ENCODE measurements around the gene AGBL4. TPM values are rescaled to one million over a fixed set of nuclear protein-coding genes. Genes with fewer than 3 reads are reported as not detected.

AGBL4 gene
- total RNA-seq, 2 donors from 2014 or later: 0.40 to 5.5 TPM

DNA sequence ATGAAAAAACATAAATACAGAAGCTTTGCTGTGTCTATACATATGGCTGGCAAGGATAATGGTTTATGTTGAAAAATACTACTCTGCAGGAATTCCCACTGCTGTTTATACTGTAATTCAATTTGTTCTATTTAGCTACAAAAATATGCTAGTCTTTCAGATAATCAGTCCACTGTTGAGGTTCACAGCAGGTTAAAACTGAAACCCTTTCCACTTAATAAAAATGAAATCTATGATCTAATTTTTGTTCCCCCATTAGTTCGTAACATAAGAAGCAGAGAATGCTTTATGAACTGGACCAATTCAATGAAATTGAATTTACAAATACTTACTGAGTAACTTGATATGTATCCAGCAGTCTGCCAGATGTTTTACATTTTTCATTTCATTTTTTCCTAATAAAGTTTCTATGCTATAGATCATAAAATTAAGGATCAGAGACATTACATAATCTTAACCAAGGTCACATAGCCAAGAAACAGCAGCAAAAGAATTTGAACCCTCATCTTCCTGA lies 887.0 kb downstream of the AGBL4 start:
- TF ChIP-seq, protein P1, sequence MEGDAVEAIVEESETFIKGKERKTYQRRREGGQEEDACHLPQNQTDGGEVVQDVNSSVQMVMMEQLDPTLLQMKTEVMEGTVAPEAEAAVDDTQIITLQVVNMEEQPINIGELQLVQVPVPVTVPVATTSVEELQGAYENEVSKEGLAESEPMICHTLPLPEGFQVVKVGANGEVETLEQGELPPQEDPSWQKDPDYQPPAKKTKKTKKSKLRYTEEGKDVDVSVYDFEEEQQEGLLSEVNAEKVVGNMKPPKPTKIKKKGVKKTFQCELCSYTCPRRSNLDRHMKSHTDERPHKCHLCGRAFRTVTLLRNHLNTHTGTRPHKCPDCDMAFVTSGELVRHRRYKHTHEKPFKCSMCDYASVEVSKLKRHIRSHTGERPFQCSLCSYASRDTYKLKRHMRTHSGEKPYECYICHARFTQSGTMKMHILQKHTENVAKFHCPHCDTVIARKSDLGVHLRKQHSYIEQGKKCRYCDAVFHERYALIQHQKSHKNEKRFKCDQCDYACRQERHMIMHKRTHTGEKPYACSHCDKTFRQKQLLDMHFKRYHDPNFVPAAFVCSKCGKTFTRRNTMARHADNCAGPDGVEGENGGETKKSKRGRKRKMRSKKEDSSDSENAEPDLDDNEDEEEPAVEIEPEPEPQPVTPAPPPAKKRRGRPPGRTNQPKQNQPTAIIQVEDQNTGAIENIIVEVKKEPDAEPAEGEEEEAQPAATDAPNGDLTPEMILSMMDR (conservative IDR thresholded peaks at IDR 0.05): no peak
- no peaks in the 10 kb centered on the region for H3K27me3 Mint-ChIP-seq (ENCODE audit: insufficient read depth)
- Histone ChIP-seq H3K36me3 (ENCODE audit: control insufficient read depth, insufficient read depth, low read length) (no peaks in the 10 kb centered on the region), H3K27me3 (ENCODE audit: control insufficient read depth, insufficient read depth, low read length, poor library complexity, severe bottlenecking) (no peaks in the 10 kb centered on the region), H3K4me3 (ENCODE audit: low read length) (no peak overlapping the region), H3K9me3 (ENCODE audit: control insufficient read depth, low read length) (peaks cover 59% of the 10 kb centered on the region), H3K4me1 (ENCODE audit: control insufficient read depth, insufficient read depth, low read length) (no peaks in the 10 kb centered on the region), H3K27ac (ENCODE audit: low read depth, low read length) (no peak overlapping the region), H3K9ac (ENCODE audit: extremely low read depth, low read length, poor library complexity, severe bottlenecking) (no peak overlapping the region)
- peaks cover 5% of the 10 kb centered on the region for H3K36me3 Mint-ChIP-seq (ENCODE audit: low read depth)
- no peak overlapping the region for H3K27ac Mint-ChIP-seq
- peaks cover 61% of the 10 kb centered on the region for H3K9me3 Mint-ChIP-seq
- H3K4me3 Mint-ChIP-seq: no peak overlapping the region
- DNase-seq: no peak
- WGBS, 2 experiments (ENCODE audit: insufficient coverage in 1 of 2, insufficient read length in 1 of 2): 60 to 100% methylated on average over 1 of the region's 1 CpG
- H3K4me1 Mint-ChIP-seq: no peaks in the 10 kb centered on the region

DNA sequence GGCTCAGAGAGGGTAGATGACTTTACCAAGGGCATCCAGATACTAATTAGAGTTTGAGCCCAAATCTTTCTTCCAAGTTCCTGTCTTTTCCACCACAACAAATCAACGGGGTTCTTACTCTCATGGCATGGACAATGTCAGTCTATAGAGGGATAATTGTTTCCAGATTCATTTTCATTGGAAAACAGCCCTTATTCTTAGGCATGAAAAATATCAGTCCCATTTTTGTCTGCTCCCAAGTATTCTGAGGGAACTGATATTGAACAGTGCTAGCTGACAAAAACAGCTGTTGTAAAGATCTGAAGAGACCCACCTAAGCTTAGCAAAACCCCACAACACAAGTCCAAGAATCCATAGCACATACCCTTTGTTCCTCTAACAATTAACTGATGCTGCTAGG lies 898.0 kb downstream of the AGBL4 start:
- no peaks in the 10 kb centered on the region for H3K27me3 ChIP-seq (ENCODE audit: control insufficient read depth, insufficient read depth, low read length, poor library complexity, severe bottlenecking)
- Mint-ChIP-seq H3K36me3 (ENCODE audit: low read depth) (peaks cover 7% of the 10 kb centered on the region), H3K9me3 (peaks cover 60% of the 10 kb centered on the region), H3K27ac (no peak overlapping the region), H3K4me1 (no peaks in the 10 kb centered on the region), H3K27me3 (ENCODE audit: insufficient read depth) (no peaks in the 10 kb centered on the region), H3K4me3 (no peak overlapping the region)
- H3K4me1 ChIP-seq (ENCODE audit: control insufficient read depth, insufficient read depth, low read length): no peaks in the 10 kb centered on the region
- no peak overlapping the region for H3K4me3 ChIP-seq (ENCODE audit: low read length)
- H3K9ac ChIP-seq (ENCODE audit: extremely low read depth, low read length, poor library complexity, severe bottlenecking): no peak overlapping the region
- DNase-seq: no peak
- no peaks in the 10 kb centered on the region for H3K36me3 ChIP-seq (ENCODE audit: control insufficient read depth, insufficient read depth, low read length)
- TF ChIP-seq, protein P1 (conservative IDR thresholded peaks at IDR 0.05): no peak
- WGBS, 2 experiments (ENCODE audit: insufficient coverage in 1 of 2, insufficient read length in 1 of 2): 62% methylated on average over 1 of the region's 1 CpG; no CpG with 5 or more reads in 1 of the 2 experiments
- peaks cover 36% of the 10 kb centered on the region for H3K9me3 ChIP-seq (ENCODE audit: control insufficient read depth, low read length)
- no peak overlapping the region for H3K27ac ChIP-seq (ENCODE audit: low read depth, low read length)

DNA sequence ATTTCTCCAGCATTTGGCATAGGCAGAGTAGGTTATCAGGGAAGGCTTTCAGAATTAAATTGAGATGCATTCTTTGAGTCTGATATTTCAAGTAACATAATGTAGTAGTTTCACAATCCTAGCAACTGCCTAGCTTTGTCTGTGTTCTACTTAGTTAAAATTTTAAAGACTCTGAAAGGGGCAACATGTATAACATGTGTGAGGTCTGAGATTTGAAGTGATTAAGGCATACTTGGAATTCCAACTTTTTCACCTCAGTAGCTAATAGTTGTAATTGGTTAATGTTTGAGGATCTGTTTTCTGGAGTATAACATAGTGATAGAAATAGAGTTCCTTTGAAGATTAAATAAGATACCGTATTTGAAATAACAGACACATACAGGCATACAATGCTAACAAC lies 911.8 kb downstream of the AGBL4 start:
- WGBS, 2 experiments (ENCODE audit: insufficient coverage in 1 of 2, insufficient read length in 1 of 2): 100% methylated on average over 1 of the region's 1 CpG; no CpG with 5 or more reads in 1 of the 2 experiments
- Histone ChIP-seq H3K27ac (ENCODE audit: low read depth, low read length) (no peak overlapping the region), H3K4me3 (ENCODE audit: low read length) (no peak overlapping the region), H3K9ac (ENCODE audit: extremely low read depth, low read length, poor library complexity, severe bottlenecking) (no peak overlapping the region), H3K4me1 (ENCODE audit: control insufficient read depth, insufficient read depth, low read length) (no peaks in the 10 kb centered on the region), H3K27me3 (ENCODE audit: control insufficient read depth, insufficient read depth, low read length, poor library complexity, severe bottlenecking) (no peaks in the 10 kb centered on the region), H3K9me3 (ENCODE audit: control insufficient read depth, low read length) (peaks cover 76% of the 10 kb centered on the region), H3K36me3 (ENCODE audit: control insufficient read depth, insufficient read depth, low read length) (no peaks in the 10 kb centered on the region)
- Mint-ChIP-seq H3K27ac (no peak overlapping the region), H3K36me3 (ENCODE audit: low read depth) (peaks cover 2% of the 10 kb centered on the region), H3K27me3 (ENCODE audit: insufficient read depth) (no peaks in the 10 kb centered on the region), H3K4me3 (no peak overlapping the region), H3K9me3 (peaks cover 64% of the 10 kb centered on the region), H3K4me1 (no peaks in the 10 kb centered on the region)
- TF ChIP-seq, protein P1 (conservative IDR thresholded peaks at IDR 0.05): no peak
- no peak for DNase-seq
